ENCODE measurements around the gene P2RY2. TPM values are rescaled to one million over a fixed set of nuclear protein-coding genes. Genes with fewer than 3 reads are reported as not detected.
A peak's percentile ranks its signal among the peaks of the same experiment; 100 is the strongest.

The P2RY2 gene
- polyA plus RNA-seq, 3 donors, result 2.8 to 24.1 (median 12.7) TPM

DNA sequence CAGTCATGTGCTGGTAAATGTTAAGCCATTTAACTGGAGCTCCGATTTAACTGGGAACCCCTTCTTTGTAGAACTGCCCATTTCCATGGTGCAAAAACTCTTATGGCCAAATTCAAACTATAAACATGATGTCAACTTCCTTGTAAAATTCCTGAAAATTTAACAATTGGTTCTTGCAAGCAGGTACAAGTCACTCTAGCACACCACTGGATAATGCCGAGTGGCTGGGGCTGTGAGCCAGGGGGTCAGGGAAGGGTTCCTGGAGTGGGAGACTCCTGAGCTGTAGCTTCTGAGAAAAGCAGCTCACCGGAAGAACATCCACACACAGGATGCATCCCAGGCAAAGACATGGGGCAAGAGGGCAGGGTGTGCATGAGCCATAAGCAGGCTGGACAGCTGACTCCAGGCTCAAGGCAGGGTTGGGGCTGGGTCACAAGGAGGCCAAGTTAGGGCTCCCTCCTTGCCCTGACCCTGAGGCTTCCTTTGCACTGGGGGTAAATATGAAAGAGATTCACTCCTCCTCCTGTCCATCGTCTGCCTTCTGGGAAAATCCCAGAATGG, 18.2 kb downstream of the P2RY2 start:
- Mint-ChIP-seq H3K4me3 (no peak overlapping the region), H3K9me3 (no peaks in the 10 kb centered on the region), H3K27me3 (ENCODE audit: low read depth in 3 of 3) (peaks cover 0 to 1% (median 0%) of the 10 kb centered on the region in 3 donors), H3K27ac (peak overlapping the region; percentile 52 to 88 (median 70)), H3K4me1 (peaks cover 19% of the 10 kb centered on the region), H3K36me3 (peaks cover 57 to 88% of the 10 kb centered on the region in 2 donors)
- no peak overlapping the region for H2AFZ ChIP-seq (ENCODE audit: insufficient read depth, low read depth, low read length, poor library complexity, severe bottlenecking)
- intact Hi-C loops (cut with micrococcal nuclease), result loop anchor here (2.0 to 5.0 kb wide), 2 partner anchors 49 to 51 kb away; no protein-coding TSS in a partner anchor
- TF ChIP-seq, protein P1, sequence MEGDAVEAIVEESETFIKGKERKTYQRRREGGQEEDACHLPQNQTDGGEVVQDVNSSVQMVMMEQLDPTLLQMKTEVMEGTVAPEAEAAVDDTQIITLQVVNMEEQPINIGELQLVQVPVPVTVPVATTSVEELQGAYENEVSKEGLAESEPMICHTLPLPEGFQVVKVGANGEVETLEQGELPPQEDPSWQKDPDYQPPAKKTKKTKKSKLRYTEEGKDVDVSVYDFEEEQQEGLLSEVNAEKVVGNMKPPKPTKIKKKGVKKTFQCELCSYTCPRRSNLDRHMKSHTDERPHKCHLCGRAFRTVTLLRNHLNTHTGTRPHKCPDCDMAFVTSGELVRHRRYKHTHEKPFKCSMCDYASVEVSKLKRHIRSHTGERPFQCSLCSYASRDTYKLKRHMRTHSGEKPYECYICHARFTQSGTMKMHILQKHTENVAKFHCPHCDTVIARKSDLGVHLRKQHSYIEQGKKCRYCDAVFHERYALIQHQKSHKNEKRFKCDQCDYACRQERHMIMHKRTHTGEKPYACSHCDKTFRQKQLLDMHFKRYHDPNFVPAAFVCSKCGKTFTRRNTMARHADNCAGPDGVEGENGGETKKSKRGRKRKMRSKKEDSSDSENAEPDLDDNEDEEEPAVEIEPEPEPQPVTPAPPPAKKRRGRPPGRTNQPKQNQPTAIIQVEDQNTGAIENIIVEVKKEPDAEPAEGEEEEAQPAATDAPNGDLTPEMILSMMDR (IDR thresholded peaks at IDR 0.05), result no peak
- peaks cover 84% of the 10 kb centered on the region for H3K79me2 ChIP-seq (ENCODE audit: insufficient read depth, low read length)
- peaks cover 60 to 90% of the 10 kb centered on the region in 2 donors for H3K36me3 ChIP-seq (replicated peaks in 1 of 2; ENCODE audit: control insufficient read depth in 1 of 2, insufficient read depth in 2 of 2, low read length in 2 of 2)
- no peak overlapping the region for H3K4me2 ChIP-seq (replicated peaks; ENCODE audit: extremely low read depth, low read length, poor library complexity, severe bottlenecking)
- H3K9ac ChIP-seq (ENCODE audit: insufficient read depth, low read length, poor library complexity, severe bottlenecking), result no peak overlapping the region
- H3K4me1 ChIP-seq (ENCODE audit: control insufficient read depth in 1 of 2, insufficient read depth in 2 of 2, low read length in 2 of 2), result peaks cover 0 to 5% of the 10 kb centered on the region in 2 donors
- H3K9me3 ChIP-seq (replicated peaks in 1 of 2; ENCODE audit: control insufficient read depth in 1 of 2, insufficient read depth in 1 of 2, low read length in 2 of 2), result no peaks in the 10 kb centered on the region
- no peak overlapping the region for H3K4me3 ChIP-seq (replicated peaks in 1 of 3; ENCODE audit: low read depth in 2 of 3, low read length in 3 of 3)
- no peaks in the 10 kb centered on the region for H3K27me3 ChIP-seq (ENCODE audit: control insufficient read depth in 2 of 2, insufficient read depth in 2 of 2, low read length in 2 of 2)
- no peak for DNase-seq
- WGBS (ENCODE audit: insufficient coverage), result 100% methylated on average over 2 of the region's 4 CpGs
- H3K27ac ChIP-seq (ENCODE audit: low read depth in 1 of 2, low read length in 2 of 2), result peak overlapping the region in 1 of 2 donors; percentile 67
- peaks cover 20% of the 10 kb centered on the region for H4K20me1 ChIP-seq (ENCODE audit: insufficient read depth, low read length)

- peak overlapping the region in 1 of 2 donors; percentile 67 for H3K27ac ChIP-seq (ENCODE audit: low read depth in 1 of 2, low read length in 2 of 2)
- Mint-ChIP-seq H3K4me1 (peaks cover 22% of the 10 kb centered on the region), H3K4me3 (no peak overlapping the region), H3K27ac (peak overlapping the region in 6 of 7 donors; percentile 4 to 88 (median 72)), H3K36me3 (peaks cover 61 to 90% of the 10 kb centered on the region in 2 donors), H3K9me3 (no peaks in the 10 kb centered on the region), H3K27me3 (ENCODE audit: low read depth in 3 of 3) (peaks cover 0 to 1% (median 0%) of the 10 kb centered on the region in 3 donors)
- no peak overlapping the region for H3K4me3 ChIP-seq (replicated peaks in 1 of 3; ENCODE audit: low read depth in 2 of 3, low read length in 3 of 3)
- 42% methylated on average over 3 of the region's 6 CpGs for WGBS (ENCODE audit: insufficient coverage)
- intact Hi-C loops (cut with micrococcal nuclease), result loop anchor here (2.0 to 5.0 kb wide), 2 partner anchors 50 to 52 kb away; no protein-coding TSS in a partner anchor
- peak; percentile 73 to 88 (median 76) for DNase-seq
- no peak overlapping the region for H3K4me2 ChIP-seq (replicated peaks; ENCODE audit: extremely low read depth, low read length, poor library complexity, severe bottlenecking)
- H4K20me1 ChIP-seq (ENCODE audit: insufficient read depth, low read length), result peaks cover 20% of the 10 kb centered on the region
- H2AFZ ChIP-seq (ENCODE audit: insufficient read depth, low read depth, low read length, poor library complexity, severe bottlenecking), result no peak overlapping the region
- H3K27me3 ChIP-seq (ENCODE audit: control insufficient read depth in 2 of 2, insufficient read depth in 2 of 2, low read length in 2 of 2), result no peaks in the 10 kb centered on the region
- H3K36me3 ChIP-seq (replicated peaks in 1 of 2; ENCODE audit: control insufficient read depth in 1 of 2, insufficient read depth in 2 of 2, low read length in 2 of 2), result peaks cover 58 to 90% of the 10 kb centered on the region in 2 donors
- no peak overlapping the region for H3K9ac ChIP-seq (ENCODE audit: insufficient read depth, low read length, poor library complexity, severe bottlenecking)
- peaks cover 0 to 5% of the 10 kb centered on the region in 2 donors for H3K4me1 ChIP-seq (ENCODE audit: control insufficient read depth in 1 of 2, insufficient read depth in 2 of 2, low read length in 2 of 2)
- peaks cover 81% of the 10 kb centered on the region for H3K79me2 ChIP-seq (ENCODE audit: insufficient read depth, low read length)
- TF ChIP-seq, protein P1 (IDR thresholded peaks at IDR 0.05), result peak; percentile 94
- no peaks in the 10 kb centered on the region for H3K9me3 ChIP-seq (replicated peaks in 1 of 2; ENCODE audit: control insufficient read depth in 1 of 2, insufficient read depth in 1 of 2, low read length in 2 of 2)
These were observed 18.8 kb downstream of the P2RY2 start for GRCh38 chr11:73236854-73237253.

All from CD14-positive monocyte (primary cell).